Right ventricle myocardium superior (tissue), 1 donor: ENCODE data around the gene AKAP8L. TPM values are rescaled to one million over a fixed set of nuclear protein-coding genes. Genes with fewer than 3 reads are reported as not detected.
"Not testable (repeated sequence)": the region's sequence is repeated elsewhere in the genome, so short reads cannot be mapped to it uniquely, and the experiment has no call there.

ENCODE experiments used
- ATAC-seq: fragments of 200-7000 bp; cut with Tn5 transposase; one replicate; pipeline ENCODE4 v1.9.1; 2020; ENCODE audit warnings: mild to moderate bottlenecking; ENCODE audit not compliant: poor library complexity
- DNase-seq: peaks from one replicate; pipeline ENCODE4 v3.0.0-alpha.2; 2020
- intact Hi-C: fragments of 100-400 bp; cut with DNase I; formaldehyde crosslinking; loops from one replicate; pipeline ENCODE4 v1.11.2; 2022
- total RNA-seq: library from RNA; stranded (reverse); fragmentation: NEBNext Ultra II Directional; extraction: Animal tissue kit (Norgen Biotek cat#: 25700); gene quantifications from one replicate; pipeline ENCODE4 v1.2.1, GENCODE V29; 2021
- donor health status: DM: no; HTN: yes; CAD: no; lungs with severe emphysema.

Gene AKAP8L
- total RNA-seq, 1 donor from 2014 or later, result 74.5 TPM

DNA sequence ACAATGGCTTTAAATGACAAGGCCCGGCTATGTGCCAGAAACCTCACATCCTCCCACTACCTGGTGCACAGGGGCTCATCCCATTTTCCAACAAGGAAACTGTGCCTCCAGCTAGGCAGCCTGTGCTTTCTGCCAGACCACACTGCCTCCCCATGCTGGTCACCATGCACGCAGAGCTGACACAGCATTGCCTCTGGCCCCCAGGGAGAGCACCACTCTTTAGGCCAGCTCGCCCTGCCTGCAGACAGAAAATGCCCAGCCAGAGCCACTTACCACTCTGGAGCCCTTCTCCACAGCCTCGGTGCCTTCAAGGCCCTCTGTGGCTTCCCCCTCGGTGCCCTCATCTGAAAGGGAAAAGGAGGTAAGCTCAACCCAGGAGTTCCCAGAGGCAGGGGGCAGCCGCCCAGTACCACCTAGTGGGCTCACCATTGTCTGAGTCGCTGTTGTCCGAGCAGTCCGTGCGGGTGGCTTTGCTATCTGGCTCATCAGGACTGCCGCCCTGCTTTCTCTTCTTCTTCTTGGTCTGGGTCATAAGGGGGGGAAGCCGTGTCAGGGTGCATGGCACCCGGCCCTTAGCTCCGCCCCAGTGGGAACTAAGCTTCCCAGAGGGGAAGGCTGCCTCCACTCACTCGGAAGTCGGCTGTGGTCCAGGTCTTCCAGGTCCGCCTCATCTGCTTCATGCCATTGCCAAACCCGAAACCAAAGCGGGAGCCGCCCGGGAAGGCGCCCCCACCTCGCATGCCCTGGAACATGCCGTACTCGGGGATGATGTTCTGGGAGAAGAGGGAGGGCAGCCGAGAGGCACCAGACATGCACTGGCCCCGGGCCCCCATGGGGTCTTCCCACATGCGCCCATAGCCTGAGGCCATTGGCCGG lies 18.0 kb downstream of the AKAP8L start:
- no peak for DNase-seq
- intact Hi-C loops, result no loop called here
- no peak for ATAC-seq

DNA sequence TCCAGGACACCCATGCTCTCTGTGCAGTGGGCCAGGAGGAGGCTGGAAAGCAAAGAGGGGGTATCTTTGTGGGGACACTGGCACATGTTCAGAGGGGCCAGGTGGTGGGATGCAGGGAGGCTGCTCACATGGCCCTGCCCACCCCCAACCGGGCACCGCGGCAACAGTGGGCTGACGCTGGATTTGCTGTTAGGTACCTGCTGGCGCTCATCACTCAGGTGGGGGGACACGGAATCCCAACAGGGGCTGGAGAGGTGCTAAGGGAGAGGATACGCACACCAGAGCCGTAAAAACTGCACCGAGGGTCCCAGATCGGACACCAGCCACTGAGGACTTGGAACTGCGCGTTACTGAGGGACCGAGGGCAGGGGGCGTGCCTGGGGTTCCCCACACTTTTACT lies 19.2 kb downstream of the AKAP8L start:
- ATAC-seq (no peak), DNase-seq (no peak)
- intact Hi-C loops, result no loop called here

DNA sequence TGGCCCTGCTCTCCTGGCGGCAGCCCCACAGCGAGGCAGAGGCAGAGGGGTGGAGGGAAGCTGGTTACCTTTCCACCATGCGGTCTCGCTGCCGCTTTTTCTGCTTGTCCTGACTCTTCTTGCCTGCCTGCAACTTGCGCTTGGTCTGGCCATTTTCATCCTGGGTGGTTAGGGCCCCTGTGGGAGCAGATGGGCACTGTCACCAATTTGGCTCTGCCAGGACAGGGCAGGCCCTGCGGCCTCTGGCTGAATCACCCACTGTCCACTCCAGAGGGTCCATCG lies 19.6 kb downstream of the AKAP8L start:
- no peak for DNase-seq
- intact Hi-C loops, result no loop called here
- ATAC-seq, result no peak

DNA sequence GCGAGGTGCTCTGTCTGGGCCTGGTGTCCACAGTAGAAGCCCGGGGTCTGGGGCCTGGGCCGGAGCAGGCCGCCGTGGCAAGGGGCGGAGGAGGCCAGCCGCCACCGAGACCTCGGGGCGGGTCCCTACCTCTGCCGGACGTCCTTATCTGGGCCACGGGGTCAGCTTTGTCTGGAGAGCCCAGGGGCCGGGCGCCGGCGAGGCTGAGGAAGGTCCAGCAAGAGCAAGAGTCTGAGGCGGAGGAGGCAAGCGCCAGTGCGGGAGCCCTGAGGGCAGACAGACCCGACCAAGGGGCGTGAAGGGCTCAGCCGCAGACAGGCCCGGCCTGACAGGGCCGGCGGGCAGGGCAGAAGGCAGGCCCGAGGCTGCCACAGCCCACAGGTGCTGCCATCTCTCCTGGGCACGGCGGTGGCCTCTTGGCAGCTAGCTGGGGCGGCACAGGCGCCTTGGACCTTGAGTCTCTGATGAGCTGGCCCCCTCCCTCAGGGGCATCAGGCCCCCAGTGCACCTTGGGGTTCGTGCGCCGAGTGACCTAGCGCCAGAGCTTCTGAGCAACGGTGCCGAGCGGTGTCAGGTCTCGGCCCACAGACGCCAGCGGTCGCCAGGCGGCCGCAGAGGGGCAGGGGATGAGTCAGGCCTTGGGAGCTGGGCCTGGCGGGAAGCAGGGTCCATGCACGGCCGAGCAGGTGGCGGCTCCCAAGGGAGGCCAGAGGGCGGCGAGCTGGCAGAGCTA lies 20.1 kb downstream of the AKAP8L start:
- DNase-seq (no peak), ATAC-seq (no peak)
- intact Hi-C loops, result no loop called here

DNA sequence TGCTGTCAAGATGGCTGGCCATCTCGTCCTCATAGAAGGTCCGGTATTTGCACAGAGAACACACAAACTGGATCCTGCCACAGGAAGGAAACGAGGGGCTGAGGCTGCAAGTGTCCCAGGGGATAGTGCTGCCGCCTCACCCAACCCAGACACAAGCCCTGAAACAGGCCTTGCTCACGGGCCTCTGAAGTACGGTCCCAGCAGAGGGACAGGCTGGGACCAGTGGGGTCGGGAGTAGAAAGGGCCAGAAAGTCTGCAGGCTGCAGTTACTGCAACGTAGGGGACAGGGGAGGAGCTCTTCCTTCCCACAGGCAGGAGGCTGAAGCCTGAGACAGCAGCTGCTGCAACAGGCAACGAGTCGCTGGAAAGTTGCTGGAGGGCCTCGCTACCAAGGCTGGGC lies 21.0 kb downstream of the AKAP8L start:
- no peak for DNase-seq
- ATAC-seq, result no peak
- intact Hi-C loops, result no loop called here

DNA sequence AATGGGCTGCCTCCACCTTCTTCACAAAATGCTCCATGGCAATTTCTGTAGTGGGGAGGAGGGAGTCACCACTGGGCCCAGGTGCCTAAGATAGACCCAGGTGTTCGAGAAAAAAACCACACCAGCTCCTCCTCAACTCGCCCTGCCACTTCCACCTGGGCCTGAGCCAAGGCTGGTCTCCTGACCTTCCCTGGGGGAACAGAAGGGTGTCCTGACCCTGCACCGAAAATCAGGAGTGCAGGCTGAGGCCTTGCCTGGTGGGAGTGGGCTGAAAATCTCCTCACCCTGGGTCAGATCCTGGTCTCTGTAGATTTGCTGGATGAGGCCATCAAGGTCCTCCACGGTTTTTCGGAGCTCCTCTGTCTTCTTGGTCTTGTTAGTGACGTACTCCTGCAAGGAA lies 21.6 kb downstream of the AKAP8L start:
- DNase-seq (no peak), ATAC-seq (no peak)
- intact Hi-C loops, result no loop called here

DNA sequence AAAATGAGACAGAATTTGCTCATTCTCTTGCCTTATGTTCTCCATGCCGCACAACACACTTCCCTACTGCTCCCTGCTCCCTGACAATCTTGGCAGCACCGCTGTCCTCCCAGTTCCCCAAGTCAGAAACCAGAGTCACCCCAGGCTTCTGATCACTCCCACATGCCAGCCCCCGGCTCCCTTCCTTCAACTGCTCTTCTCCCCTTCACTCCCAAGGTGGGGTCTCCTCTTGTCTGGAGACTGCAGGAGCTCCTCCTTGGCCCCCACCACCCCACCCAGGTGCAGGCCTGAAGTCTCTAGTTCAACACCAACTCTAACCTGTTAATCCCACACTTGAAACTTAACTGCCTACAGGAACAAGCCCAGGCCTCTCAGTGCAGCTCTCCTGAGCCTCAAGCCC lies 22.4 kb downstream of the AKAP8L start:
- intact Hi-C loops, result no loop called here
- no peak for ATAC-seq
- DNase-seq, result peak; percentile 20

DNA sequence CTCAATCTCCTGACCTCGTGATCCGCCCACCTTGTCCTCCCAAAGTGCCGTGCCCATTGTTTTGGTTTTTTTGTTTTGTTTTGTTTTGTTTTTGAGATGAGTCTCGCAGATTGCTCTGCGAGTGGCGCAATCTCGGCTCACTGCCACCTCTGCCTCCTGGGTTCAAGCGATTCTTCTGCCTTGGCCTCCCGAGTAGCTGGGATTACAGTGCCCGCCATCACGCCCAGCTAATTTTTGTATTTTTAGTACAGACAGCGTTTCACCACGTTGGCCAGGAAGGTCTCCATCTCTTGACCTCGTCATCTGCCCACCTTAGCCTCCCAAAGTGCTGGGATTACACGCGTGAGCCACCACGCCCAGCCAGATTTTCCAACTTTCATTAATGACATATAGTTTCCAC lies 23.5 kb downstream of the AKAP8L start:
- DNase-seq, intact Hi-C loops, ATAC-seq: not testable (repeated sequence)

DNA sequence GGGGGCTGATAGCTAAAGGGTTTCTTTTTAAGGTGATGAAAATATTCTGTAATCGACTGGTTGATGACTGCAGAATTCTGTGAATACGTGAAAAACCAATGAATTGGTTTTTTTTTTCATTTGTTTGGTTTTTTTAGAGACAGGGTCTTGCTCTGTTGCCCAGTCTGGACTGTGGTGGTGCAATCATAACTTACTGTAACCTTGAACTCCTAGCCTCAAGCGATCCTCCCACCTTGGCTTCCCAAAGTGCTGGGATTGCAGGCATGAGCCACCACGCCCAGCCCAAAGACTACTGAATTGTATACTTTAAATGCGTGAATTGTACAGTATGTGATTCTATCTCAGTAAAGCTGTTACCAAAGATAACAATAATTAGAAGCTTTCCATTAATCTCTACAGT lies 24.4 kb downstream of the AKAP8L start:
- ATAC-seq (no peak), DNase-seq (no peak)
- intact Hi-C loops, result no loop called here

DNA sequence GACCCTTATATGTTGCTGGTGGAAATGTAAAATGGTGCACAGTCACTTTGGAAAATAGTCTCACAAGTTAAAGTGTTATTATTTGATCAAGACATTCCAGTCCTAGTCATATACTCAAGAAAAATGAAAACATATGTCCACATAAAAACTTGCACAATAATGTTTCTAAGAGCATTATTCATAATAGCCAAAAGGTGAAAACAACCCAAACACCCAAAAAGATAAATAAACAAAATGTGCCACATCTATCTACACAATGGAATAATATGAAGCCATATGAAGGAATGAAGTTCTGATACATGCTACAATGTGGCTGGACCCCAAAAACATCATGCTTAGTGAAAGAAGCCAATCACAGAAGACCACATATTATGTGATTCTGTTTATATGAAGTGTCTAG lies 24.8 kb downstream of the AKAP8L start:
- intact Hi-C loops, result no loop called here
- ATAC-seq (no peak), DNase-seq (no peak)

DNA sequence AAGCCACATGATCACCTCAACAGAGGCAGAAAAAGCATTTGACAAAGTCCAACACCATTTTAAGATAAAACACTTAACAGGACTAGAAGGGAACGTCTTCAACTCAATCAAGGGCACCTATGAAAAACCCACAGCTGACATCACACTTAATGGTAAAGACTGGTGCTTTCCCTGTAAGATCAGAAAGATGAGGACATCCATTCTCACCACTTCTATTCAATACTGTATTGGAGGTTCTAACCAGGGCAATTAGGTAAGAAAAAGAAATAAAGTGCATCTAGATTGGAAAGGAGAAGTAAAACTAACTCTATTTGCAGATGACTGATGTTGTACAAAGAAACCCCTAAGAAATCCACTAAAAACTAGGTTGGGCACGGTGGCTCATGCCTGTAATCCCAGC lies 28.0 kb downstream of the AKAP8L start:
- no peak for DNase-seq

DNA sequence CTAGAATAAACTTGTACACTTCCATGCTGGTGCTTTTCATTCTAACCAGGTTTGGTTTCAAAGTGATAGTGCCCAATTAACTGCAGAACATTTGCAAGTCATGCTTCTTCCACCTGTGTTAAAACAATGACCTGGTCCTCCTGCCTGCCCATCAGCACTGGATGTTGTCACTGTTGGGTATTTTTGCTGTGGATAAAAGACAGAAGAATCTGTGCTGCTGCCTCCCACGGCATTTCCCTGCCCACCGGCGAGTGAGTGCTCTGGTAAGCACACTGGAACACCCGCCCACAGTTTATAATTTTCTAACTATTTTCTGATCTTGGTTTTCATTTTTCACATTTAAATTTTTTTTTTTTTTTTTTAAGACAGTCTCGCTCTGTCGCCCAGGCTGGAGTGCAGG lies 36.9 kb downstream of the AKAP8L start:
- ATAC-seq (no peak), DNase-seq (peak; percentile 11)
- intact Hi-C loops, result no loop called here

More for the DNA sequence above, 28.0 kb downstream of the AKAP8L start:
- intact Hi-C loops, result no loop called here
- no peak for ATAC-seq

DNA sequence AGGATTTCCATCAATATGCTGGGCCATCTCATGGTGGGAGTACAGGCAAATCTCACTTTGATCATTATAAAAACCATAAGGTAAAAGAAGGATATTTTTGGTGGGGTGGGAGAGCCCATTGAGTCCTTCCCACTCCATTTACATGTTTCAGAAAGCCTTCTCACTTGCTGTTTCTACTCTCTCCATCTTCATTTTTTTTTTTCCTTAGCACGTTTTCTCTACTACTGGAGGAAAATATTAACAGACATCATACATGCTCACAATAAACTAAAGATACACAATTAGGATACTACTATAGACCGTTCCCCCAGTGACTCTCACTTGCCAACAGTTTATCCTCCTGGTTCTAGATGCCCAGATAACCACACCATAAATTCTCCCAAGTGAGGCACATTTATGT lies 37.4 kb downstream of the AKAP8L start:
- ATAC-seq, result no peak
- no peak for DNase-seq
- intact Hi-C loops, result no loop called here

DNA sequence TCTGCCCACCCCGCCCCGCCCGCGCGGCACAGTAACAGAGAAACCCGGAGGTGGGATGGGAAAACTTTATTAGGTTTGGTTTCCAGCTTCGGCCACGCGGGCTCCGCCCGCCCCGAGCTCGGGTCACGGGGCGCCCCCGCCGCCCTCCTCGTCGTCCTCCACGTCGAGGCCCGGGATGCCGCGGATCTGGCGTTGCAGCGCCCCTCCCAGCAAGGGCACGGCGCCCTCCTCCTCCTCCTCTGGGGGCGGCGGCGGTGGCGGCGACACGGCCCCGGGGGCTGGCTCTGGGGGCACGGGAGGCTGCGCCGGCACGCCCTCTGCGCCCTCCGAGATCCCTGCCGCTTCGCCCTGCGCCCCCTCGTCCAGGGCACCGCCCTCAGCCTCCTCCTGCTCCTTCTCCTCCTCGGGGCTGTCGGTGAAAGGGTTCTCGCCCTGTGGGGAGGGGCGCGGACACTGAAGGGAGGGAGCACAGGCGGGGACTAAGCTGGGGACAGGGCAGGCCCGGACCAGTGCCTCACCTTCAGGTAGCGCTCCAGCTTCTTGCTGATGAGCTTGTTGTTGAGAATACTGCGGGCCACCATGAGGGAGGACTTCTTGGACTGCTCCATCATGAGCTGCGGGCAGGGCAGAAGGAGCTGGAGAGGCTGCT lies 38.7 kb downstream of the AKAP8L start:
- intact Hi-C loops, result loop anchor here (10.0 kb wide), 1 partner anchor 125 kb away; no protein-coding TSS in a partner anchor
- ATAC-seq (peak; percentile 6), DNase-seq (peak; percentile 71)

DNA sequence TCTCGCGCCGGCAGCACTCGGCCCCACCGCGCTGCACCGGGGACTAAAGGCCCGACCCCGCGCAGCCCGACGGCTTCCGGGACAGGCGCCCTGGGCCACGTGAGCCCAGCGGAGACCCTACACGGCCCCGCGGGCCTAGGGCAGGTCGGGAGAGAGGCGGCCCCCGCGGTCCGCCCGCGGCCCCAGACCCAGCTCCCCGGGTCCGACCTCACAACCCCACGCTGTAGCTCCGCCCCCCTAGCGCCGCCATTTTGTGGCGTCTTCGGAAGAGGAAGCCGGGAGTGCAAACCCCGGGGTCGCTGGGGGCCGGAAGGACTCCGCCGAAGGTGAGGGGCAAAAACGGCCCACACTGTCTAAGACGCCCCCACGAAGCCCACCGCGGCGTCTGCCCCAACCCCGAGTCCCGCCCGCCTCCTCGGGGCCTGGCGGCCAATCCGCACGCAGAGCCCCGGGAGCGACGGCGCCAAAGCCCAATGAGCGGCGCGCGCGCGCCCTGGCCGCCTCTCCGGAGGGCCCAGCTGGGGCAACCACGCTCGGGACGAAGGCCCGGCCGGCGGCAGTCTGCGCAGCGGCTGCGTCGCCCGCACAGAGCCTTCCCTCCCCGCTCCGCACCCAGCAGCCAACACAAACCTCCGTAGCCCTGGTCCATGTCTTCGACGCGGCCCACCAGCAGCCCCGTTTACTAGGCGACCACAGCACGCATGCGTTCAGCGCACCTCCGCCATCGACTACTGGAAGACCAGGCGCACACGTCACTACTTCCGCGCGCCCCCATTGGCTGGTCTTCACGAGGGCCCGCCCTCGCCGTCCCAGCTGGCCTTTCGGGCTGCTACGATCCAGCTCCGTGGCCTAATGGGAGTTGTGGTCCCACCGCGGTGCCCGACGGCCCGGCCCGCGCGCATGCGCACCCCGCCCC lies 39.4 kb downstream of the AKAP8L start, which contains the start of gene AKAP8:
AKAP8 (minus strand) TSS at position 705 of the 916 bp plus-strand sequence; CDS start at position 649, 56 bp downstream.
- intact Hi-C loops, result loop anchor here (10.0 kb wide), 1 partner anchor 125 kb away; no protein-coding TSS in a partner anchor
- DNase-seq (peak; percentile 99), ATAC-seq (peak; percentile 94)

DNA sequence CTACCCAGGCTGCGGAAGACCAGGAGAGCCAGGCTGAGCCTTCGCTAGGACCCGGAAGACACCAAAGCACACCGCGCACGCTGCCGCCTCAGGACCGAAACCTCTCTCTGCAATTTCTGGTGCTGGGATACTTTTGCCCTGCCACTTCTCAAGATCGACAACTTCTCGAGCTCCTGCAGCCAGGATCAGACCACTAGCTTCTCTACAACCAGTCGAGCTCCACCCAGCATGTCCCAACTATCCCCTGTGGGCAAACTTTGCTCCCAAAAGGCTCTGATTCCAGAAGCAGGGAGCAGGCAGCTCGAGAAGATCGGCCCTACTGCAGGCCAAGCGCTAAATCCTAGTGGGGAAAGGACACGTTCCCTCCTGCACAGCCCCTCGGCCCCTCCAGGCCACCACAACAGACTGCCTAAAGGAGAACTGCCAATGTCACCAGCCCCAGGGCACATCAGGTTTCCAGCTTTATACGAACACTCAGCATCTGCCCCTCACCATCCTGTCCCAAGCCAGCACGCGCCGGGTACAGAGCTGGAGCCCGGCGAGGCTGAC lies 40.2 kb downstream of the AKAP8L start:
- intact Hi-C loops, result loop anchor here (10.0 kb wide), 1 partner anchor 124 kb away; no protein-coding TSS in a partner anchor
- no peak for ATAC-seq
- peak; percentile 68 for DNase-seq

DNA sequence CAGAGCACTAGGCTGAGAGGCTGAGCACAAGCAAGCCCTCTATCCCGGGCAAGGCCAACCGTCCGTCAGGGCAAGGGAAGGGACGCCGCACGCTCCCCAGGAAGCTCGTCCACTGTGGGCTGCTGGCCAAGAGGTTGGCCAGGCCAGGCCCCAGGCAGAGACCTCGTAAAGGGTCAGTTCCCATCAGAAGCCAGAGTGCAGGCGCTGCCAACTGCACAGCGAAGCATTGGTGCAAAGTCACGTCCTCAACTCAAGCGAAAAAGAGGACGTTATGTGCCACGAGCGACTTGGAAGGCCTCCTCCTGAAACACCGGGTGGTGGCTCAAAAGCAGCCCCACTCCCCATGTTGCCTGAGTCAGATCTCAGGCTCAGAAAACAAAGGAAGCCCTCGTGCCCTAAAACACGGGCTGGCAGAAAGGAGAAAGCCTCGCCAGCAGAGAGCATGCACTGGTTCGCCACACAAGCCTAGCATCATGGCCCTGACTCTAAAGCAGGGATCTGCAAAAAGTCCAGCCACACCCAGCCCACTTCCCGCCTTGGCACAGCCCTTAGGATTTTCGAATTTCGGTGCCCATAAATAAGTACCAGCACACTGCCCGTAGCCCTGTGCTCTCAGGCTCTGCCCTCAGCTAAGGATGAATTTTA lies 43.9 kb downstream of the AKAP8L start:
- DNase-seq, result peak; percentile 88
- peak; percentile 48 for ATAC-seq
- intact Hi-C loops, result loop anchor here (10.0 kb wide), 1 partner anchor 120 kb away; no protein-coding TSS in a partner anchor
